Pancreas (tissue), 10 donors: ENCODE measurements around the gene UTRN. TPM values are rescaled to one million over a fixed set of nuclear protein-coding genes. Genes with fewer than 3 reads are reported as not detected.
A peak's percentile ranks its signal among the peaks of the same experiment; 100 is the strongest.

Experiments
- ATAC-seq, 4 donors: fragments of 200-7000 bp; cut with Tn5 transposase; one replicate each; pipeline versions ENCODE4 v1.8.0 to v1.9.1; 2020; ENCODE audit warnings: mild to moderate bottlenecking in 4 of 4, moderate library complexity in 4 of 4
- DNase-seq, 6 donors: peaks; one replicate each; pipeline ENCODE4 v3.0.0-alpha.2; 2020
- FAIRE-seq: peaks from 2 replicates; lab custom pipeline; 2012; peaks lifted over from hg19 to GRCh38; lab: Jason Lieb, UNC
- H3K27ac ChIP-seq, 4 donors: fragments of 200-600 bp; sonication (generic); 1 replicate in 3 of 4; 2 replicates in 1 of 4; pipeline versions ENCODE4 v1.5.0 to v1.8.0; 2020
- H3K27me3 ChIP-seq, 4 donors: fragments of 200-600 bp; one replicate each; pipeline ENCODE4 v1.8.0; 2021
- H3K36me3 ChIP-seq, 3 donors: fragments of 200-600 bp; sonication (generic) in 1 of 3; one replicate each; pipeline versions ENCODE4 v1.5.0 to v1.8.0; 2020 to 2021
- H3K4me1 ChIP-seq, 3 donors: fragments of 200-600 bp; one replicate each; pipeline ENCODE4 v1.8.0; 2021
- H3K4me3 ChIP-seq, 4 donors: fragments of 200-600 bp; sonication (generic) in 2 of 4; one replicate each; pipeline versions ENCODE4 v1.5.0 to v1.8.0; 2020 to 2021
- H3K9me3 ChIP-seq, 4 donors: fragments of 200-600 bp; one replicate each; pipeline ENCODE4 v1.8.0; 2021
- CTCF ChIP-seq, 4 donors: fragments of 200-600 bp; sonication (generic) in 3 of 4; IDR thresholded peaks; one replicate each; pipeline versions ENCODE4 v1.5.0 to v1.8.0; 2021; ENCODE audit warnings: antibody characterized with exemption in 4 of 4
- WGBS, 2 donors: extraction: QIAGEN DNeasy Blood & Tissue Kit; methylation state at CpG; one replicate each; pipeline ENCODE4 v1.1.7; 2013; 5-methylcytosine and 5-hydroxymethylcytosine counted together
- intact Hi-C, 3 donors: fragments of 100-400 bp; cut with DNase I; formaldehyde crosslinking; loops; one replicate each; pipeline versions ENCODE4 v1.11.1 to v1.14.2; 2022
- polyA plus RNA-seq, 2 donors: library from polyadenylated mRNA; stranded (reverse); fragments of 200-250 nt; gene quantifications; one replicate each; pipeline ENCODE4 v1.2.3, GENCODE V29; 2013
- total RNA-seq, 6 donors: library from RNA; stranded (reverse); fragmentation: NEBNext Ultra II Directional in 4 of 6; extraction: Animal tissue kit (Norgen Biotek cat#: 25700) in 4 of 6; gene quantifications; one replicate each; pipeline versions ENCODE4 v1.2.1 to v1.2.4, GENCODE V29; 2021 to 2023
- donor health status: healthy with polysubstance abuse.
- donor health status: DM: no; HTN: no; CAD: no; lungs with moderate emphysema.
- donor health status: DM: no; HTN: no; CAD: no.
- donor health status: control.
- donor health status: control.
- donor health status: Bipolar disorder and iron deficiency.
- donor health status: DM: yes; HTN: yes; CAD: no.
- donor health status: DM: no; HTN: no; CAD: no.
- donor health status: DM: no; HTN: no; CAD: no.
- donor health status: DM: yes; HTN: yes; CAD: no.

Gene UTRN
- total and polyA plus RNA-seq, 8 donors: 10.0 to 116 (median 82.9) TPM

GRCh38 chr6:144278659-144279314, 6.3 kb upstream of the UTRN start:
- DNase-seq (no peak), ATAC-seq (no peak)

GRCh38 chr6:144279484-144280150, 5.5 kb upstream of the UTRN start:
- FAIRE-seq: no peak

More at GRCh38 chr6:144278659-144279314, 6.3 kb upstream of the UTRN start:
- intact Hi-C loops: no loop called here
- H3K36me3 ChIP-seq: no peaks in the 10 kb centered on the region
- no peak overlapping the region for H3K4me3 ChIP-seq
- no peak for FAIRE-seq
- no peaks in the 10 kb centered on the region for H3K27me3 ChIP-seq
- no peak overlapping the region for H3K27ac ChIP-seq
- no peaks in the 10 kb centered on the region for H3K9me3 ChIP-seq
- TF ChIP-seq CTCF (IDR thresholded peaks at IDR 0.05): no peak
- WGBS, 2 donors: 58 to 78% methylated on average over 4 of the region's 4 CpGs
- peaks cover 0 to 5% (median 4%) of the 10 kb centered on the region in 3 donors for H3K4me1 ChIP-seq

GRCh38 chr6:144283646-144284477, 1.3 kb upstream of the UTRN start:
- TF ChIP-seq CTCF (IDR thresholded peaks at IDR 0.05): no peak
- no peak for DNase-seq
- intact Hi-C loops: loop anchor here in 1 of 3 donors (10.0 kb wide), 1 partner anchor 191 kb away; no protein-coding TSS in a partner anchor
- ATAC-seq: no peak
- no peaks in the 10 kb centered on the region for H3K36me3 ChIP-seq
- peaks cover 0 to 14% (median 13%) of the 10 kb centered on the region in 3 donors for H3K4me1 ChIP-seq
- H3K9me3 ChIP-seq: no peaks in the 10 kb centered on the region
- peak overlapping the region; percentile 83 to 88 (median 87) for H3K4me3 ChIP-seq
- H3K27me3 ChIP-seq: no peaks in the 10 kb centered on the region
- no peak for FAIRE-seq
- 3 to 5% methylated on average over 13 of the region's 13 CpGs for WGBS, 2 donors
- H3K27ac ChIP-seq: peak overlapping the region; percentile 90 to 99 (median 94)

More at GRCh38 chr6:144279484-144280150, 5.5 kb upstream of the UTRN start:
- H3K27me3 ChIP-seq: no peaks in the 10 kb centered on the region
- no peaks in the 10 kb centered on the region for H3K36me3 ChIP-seq
- no peak overlapping the region for H3K4me3 ChIP-seq
- H3K27ac ChIP-seq: no peak overlapping the region
- ATAC-seq: no peak
- intact Hi-C loops: loop anchor here in 1 of 3 donors (10.0 kb wide), 1 partner anchor 195 kb away; no protein-coding TSS in a partner anchor
- no peaks in the 10 kb centered on the region for H3K9me3 ChIP-seq
- no peak for TF ChIP-seq CTCF (IDR thresholded peaks at IDR 0.05)
- 79 to 85% methylated on average over 2 of the region's 2 CpGs for WGBS, 2 donors
- peaks cover 0 to 7% (median 6%) of the 10 kb centered on the region in 3 donors for H3K4me1 ChIP-seq
- no peak for DNase-seq

- ATAC-seq (no peak), DNase-seq (no peak), FAIRE-seq (no peak)
- TF ChIP-seq CTCF (IDR thresholded peaks at IDR 0.05): no peak
- peak overlapping the region; percentile 83 to 88 (median 87) for H3K4me3 ChIP-seq
- intact Hi-C loops: loop anchor here in 1 of 3 donors (10.0 kb wide), 1 partner anchor 190 kb away; no protein-coding TSS in a partner anchor
- no peaks in the 10 kb centered on the region for H3K36me3 ChIP-seq
- H3K9me3 ChIP-seq: no peaks in the 10 kb centered on the region
- H3K27ac ChIP-seq: peak overlapping the region; percentile 90 to 99 (median 94)
- 1 to 2% methylated on average over 7 of the region's 7 CpGs for WGBS, 2 donors
- H3K4me1 ChIP-seq: peaks cover 0 to 14% (median 13%) of the 10 kb centered on the region in 3 donors
- no peaks in the 10 kb centered on the region for H3K27me3 ChIP-seq
These were observed 705 bp upstream of the UTRN start for GRCh38 chr6:144284478-144284782.
